Fibroblast of lung (primary cell): Measurements from ENCODE around the gene SMARCE1.

Experiments
- EZH2 ChIP-seq: IDR thresholded peaks from 2 replicates; pipeline ENCODE4 v1.5.1; 2012; ENCODE audit warnings: low read length, control low read depth, mild to moderate bottlenecking; ENCODE audit errors: missing control alignments
- TF ChIP-seq, protein P1 (sequence below), 2 donors: IDR thresholded peaks in 1 of 2; conservative IDR thresholded peaks in 1 of 2; 1 replicate in 1 of 2; 2 replicates in 1 of 2; pipeline ENCODE4 v1.5.1; 2011 to 2012; ENCODE audit warnings: low read length in 2 of 2, control low read depth in 1 of 2, inconsistent platforms in 1 of 2, low read depth in 1 of 2, mild to moderate bottlenecking in 1 of 2

DNA sequence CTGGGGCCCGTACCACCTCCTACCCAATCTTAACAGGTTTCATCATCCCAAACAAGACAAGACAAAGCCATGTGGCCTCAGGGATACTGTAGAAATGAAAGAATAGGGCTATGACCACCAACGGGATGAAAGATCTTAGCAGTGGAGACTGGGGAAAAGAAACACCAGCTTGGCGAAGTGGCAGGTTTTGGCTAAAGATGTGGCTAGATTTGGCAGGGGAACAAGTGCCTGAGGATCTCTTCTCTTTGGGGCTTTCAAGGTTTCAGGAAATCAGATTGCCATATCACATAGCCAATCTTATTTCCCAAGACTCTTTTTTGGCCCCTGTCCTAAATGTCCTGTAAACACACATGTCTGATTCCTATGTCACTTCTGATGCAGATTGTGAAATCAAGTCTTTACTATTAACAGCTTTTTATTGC, 49.0 kb upstream of the SMARCE1 start:
- TF ChIP-seq, protein P1, sequence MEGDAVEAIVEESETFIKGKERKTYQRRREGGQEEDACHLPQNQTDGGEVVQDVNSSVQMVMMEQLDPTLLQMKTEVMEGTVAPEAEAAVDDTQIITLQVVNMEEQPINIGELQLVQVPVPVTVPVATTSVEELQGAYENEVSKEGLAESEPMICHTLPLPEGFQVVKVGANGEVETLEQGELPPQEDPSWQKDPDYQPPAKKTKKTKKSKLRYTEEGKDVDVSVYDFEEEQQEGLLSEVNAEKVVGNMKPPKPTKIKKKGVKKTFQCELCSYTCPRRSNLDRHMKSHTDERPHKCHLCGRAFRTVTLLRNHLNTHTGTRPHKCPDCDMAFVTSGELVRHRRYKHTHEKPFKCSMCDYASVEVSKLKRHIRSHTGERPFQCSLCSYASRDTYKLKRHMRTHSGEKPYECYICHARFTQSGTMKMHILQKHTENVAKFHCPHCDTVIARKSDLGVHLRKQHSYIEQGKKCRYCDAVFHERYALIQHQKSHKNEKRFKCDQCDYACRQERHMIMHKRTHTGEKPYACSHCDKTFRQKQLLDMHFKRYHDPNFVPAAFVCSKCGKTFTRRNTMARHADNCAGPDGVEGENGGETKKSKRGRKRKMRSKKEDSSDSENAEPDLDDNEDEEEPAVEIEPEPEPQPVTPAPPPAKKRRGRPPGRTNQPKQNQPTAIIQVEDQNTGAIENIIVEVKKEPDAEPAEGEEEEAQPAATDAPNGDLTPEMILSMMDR (conservative IDR thresholded peaks at IDR 0.05 in 1 of 2, IDR thresholded peaks at IDR 0.05 in 1 of 2; ENCODE audit: low read depth in 1 of 2, low read length in 2 of 2) = no peak
- TF ChIP-seq EZH2 = no peak
